K562 (cell line): ENCODE results near the gene NOD1. TPM values are rescaled to one million over a fixed set of nuclear protein-coding genes. Genes with fewer than 3 reads are reported as not detected.

Experiments
- ATAC-seq: fragments of 200-7000 bp; cut with Tn5 transposase; 3 replicates; pipeline ENCODE4 v1.9.1; 2020; ENCODE audit warnings: moderate library complexity
- BruUV-seq: library from RNA; stranded (reverse); fragments of 400-500 nt; replicated peaks from 2 replicates; lab custom pipeline; 2021; lab: Mats Ljungman, UMichigan
- CTCF ChIA-PET: fragments of 300-600 bp; formaldehyde crosslinking; extraction: SDS; loops from one replicate; lab custom pipeline; 2021; ENCODE audit warnings: low intra/inter-chr PET ratio; lab: Yijun Ruan, JAX
- POLR2A ChIA-PET: fragments of 300-600, 350-650 bp; sonication (Branson Sonifier 250); formaldehyde crosslinking; extraction: SDS; loops from one replicate; lab custom pipeline; 2021; ENCODE audit warnings: antibody characterized with exemption, inconsistent platforms; lab: Yijun Ruan, JAX
- DNase-seq, 4 experiments: peaks; one replicate each; pipeline versions ENCODE4 v3.0.0 to v3.0.0-alpha.2; 2011 to 2018; ENCODE audit warnings: low spot score in 3 of 4, mixed read lengths in 3 of 4; ENCODE audit errors: extremely low read depth in 1 of 4
- FAIRE-seq: peaks from 2 replicates; lab custom pipeline; 2011; peaks lifted over from hg19 to GRCh38; lab: Jason Lieb, UNC
- H2AFZ ChIP-seq: 2 replicates; pipeline ENCODE4 v1.6.0; 2011; ENCODE audit warnings: low read depth, low read length, control low read depth, inconsistent platforms
- H3K27ac ChIP-seq: fragments of 200-600 bp; 3 replicates; pipeline ENCODE4 v1.8.0; 2011; ENCODE audit warnings: low read depth, mild to moderate bottlenecking, control low read depth, inconsistent platforms, low read length, moderate library complexity, mixed read lengths; ENCODE audit errors: extremely low read depth
- H3K27me3 ChIP-seq, 2 experiments: fragments of 300-600 bp in 1 of 2; 2 replicates in 1 of 2; 3 replicates in 1 of 2; pipeline versions ENCODE4 v1.6.0 to v1.8.0; 2011; ENCODE audit warnings: inconsistent platforms in 2 of 2, low read length in 2 of 2, mild to moderate bottlenecking in 1 of 2, mixed read lengths in 1 of 2, moderate library complexity in 1 of 2; ENCODE audit not compliant: control insufficient read depth in 2 of 2, insufficient read depth in 2 of 2
- H3K36me3 ChIP-seq: fragments of 300-600 bp; 3 replicates; pipeline ENCODE4 v1.8.0; 2011; ENCODE audit warnings: mild to moderate bottlenecking, low read length, inconsistent platforms; ENCODE audit not compliant: control insufficient read depth, insufficient read depth
- H3K4me1 ChIP-seq, 2 experiments: fragments of 200-600 bp in 1 of 2; replicated peaks in 1 of 2; 2 replicates in 1 of 2; 3 replicates in 1 of 2; pipeline versions ENCODE4 v1.5.1 to v1.8.0; 2011; ENCODE audit warnings: inconsistent platforms in 2 of 2, low read length in 2 of 2, mild to moderate bottlenecking in 1 of 2, mixed read lengths in 1 of 2, moderate library complexity in 1 of 2; ENCODE audit not compliant: control insufficient read depth in 2 of 2, insufficient read depth in 2 of 2
- H3K4me2 ChIP-seq: 2 replicates; pipeline ENCODE4 v1.6.1; 2011; ENCODE audit warnings: low read length, control low read depth, inconsistent platforms, mixed read lengths; ENCODE audit not compliant: insufficient read depth
- H3K4me3 ChIP-seq: fragments of 200-600 bp; sonication (generic), shearing (Covaris generic); 2 replicates; pipeline ENCODE4 v1.5.1; 2016; ENCODE audit warnings: control low read depth, inconsistent platforms
- H3K79me2 ChIP-seq: fragments of 200-600 bp; 3 replicates; pipeline ENCODE4 v1.8.0; 2011; ENCODE audit warnings: low read length, inconsistent platforms; ENCODE audit not compliant: control insufficient read depth, insufficient read depth
- H3K9ac ChIP-seq, 2 experiments: 2 replicates each; pipeline versions ENCODE4 v1.6.0 to v1.6.1; 2011; ENCODE audit warnings: low read depth in 2 of 2, low read length in 2 of 2, control low read depth in 1 of 2, inconsistent platforms in 1 of 2, mild to moderate bottlenecking in 1 of 2, mixed read lengths in 1 of 2; ENCODE audit not compliant: insufficient read depth in 1 of 2
- H3K9me1 ChIP-seq: one replicate; pipeline ENCODE4 v1.6.0; 2011; ENCODE audit warnings: inconsistent platforms, mild to moderate bottlenecking, low read length, moderate library complexity; ENCODE audit not compliant: control insufficient read depth, insufficient read depth
- H3K9me3 ChIP-seq: replicated peaks from 2 replicates; pipeline ENCODE4 v1.5.1; 2011; ENCODE audit warnings: low read depth, low read length, inconsistent platforms; ENCODE audit not compliant: control insufficient read depth, insufficient read depth
- H4K20me1 ChIP-seq: replicated peaks from 2 replicates; pipeline ENCODE4 v1.6.1; 2011; ENCODE audit warnings: low read length, inconsistent platforms, mixed read lengths; ENCODE audit not compliant: control insufficient read depth, insufficient read depth
- ATF4 ChIP-seq: fragments of 450-650 bp; formaldehyde crosslinking; IDR thresholded peaks from 2 replicates; pipeline ENCODE4 v1.4.0; 2022; ENCODE audit warnings: mild to moderate bottlenecking, moderate library complexity
- PHF21A ChIP-seq: fragments of 450-650 bp; IDR thresholded peaks from 2 replicates; pipeline ENCODE4 v1.6.1; 2017; ENCODE audit warnings: low read depth, borderline replicate concordance
- RERE ChIP-seq: sonication (generic); formaldehyde crosslinking; IDR thresholded peaks from 2 replicates; pipeline ENCODE4 v1.8.0; 2023; ENCODE audit warnings: missing genetic modification reagents, mild to moderate bottlenecking, borderline replicate concordance
- RREB1 ChIP-seq: fragments of 250-450 bp; sonication (Bioruptor Pico); IDR thresholded peaks from 2 replicates; pipeline ENCODE4 v1.4.0; 2020
- XRCC3 ChIP-seq: fragments of 450-650 bp; IDR thresholded peaks from 2 replicates; pipeline ENCODE4 v1.6.1; 2017; ENCODE audit warnings: mild to moderate bottlenecking, moderate library complexity
- ZBTB5 ChIP-seq: fragments of 450-650 bp; IDR thresholded peaks from 2 replicates; pipeline ENCODE4 v1.6.1; 2017; ENCODE audit warnings: antibody characterized with exemption
- ZNF707 ChIP-seq: fragments of 250-450 bp; sonication (Bioruptor Pico); conservative IDR thresholded peaks from 2 replicates; pipeline ENCODE4 v1.8.0; 2022; ENCODE audit warnings: inconsistent platforms, mild to moderate bottlenecking, moderate library complexity
- WGBS: fragments of 100-300 bp; shearing (Covaris generic); methylation state at CpG from one replicate; pipeline ENCODE4 v1.1.6; 2016; ENCODE audit warnings: low coverage, mixed read lengths; ENCODE audit not compliant: insufficient coverage; ENCODE audit errors: missing lambda C conversion rate; 5-methylcytosine and 5-hydroxymethylcytosine counted together
- in situ Hi-C: fragments of 300-500 bp; cut with MboI; formaldehyde crosslinking; loops from 4 replicates; pipeline ENCODE4 v1.15.0; 2018; ENCODE audit warnings: inconsistent platforms, mixed read lengths
- intact Hi-C: fragments of 100-400 bp; cut with micrococcal nuclease; formaldehyde crosslinking; loops from 2 replicates; pipeline ENCODE4 v1.14.2; 2022
- polyA plus RNA-seq, 8 experiments: library from polyadenylated mRNA; depleted of rRNA in 4 of 8; stranded (reverse) in 5 of 8; unstranded in 3 of 8; fragments of >200 nt; fragmentation: Nextera tagmentation in 2 of 8; fragmentation: Illumina TruSeq in 1 of 8; extraction: Ambion mirVana in 2 of 8; extraction: Trizol in 1 of 8; gene quantifications; 2 replicates each; pipeline versions ENCODE4 v1.2.1 to v1.2.3, GENCODE V29; 2011 to 2014; ENCODE audit warnings: inconsistent platforms in 1 of 8, missing spikeins in 1 of 8
- total RNA-seq, 7 experiments: library from RNA; depleted of rRNA in 6 of 7; stranded (reverse); fragments of >200 nt in 6 of 7; fragmentation: Illumina TruSeq in 2 of 7; extraction: Trizol in 2 of 7; gene quantifications; 2 replicates each; pipeline versions ENCODE4 v1.2.1 to v1.2.3, GENCODE V29; 2011 to 2021; ENCODE audit warnings: low replicate concordance in 1 of 7

The NOD1 gene
- total and polyA plus RNA-seq, 9 of the 15 experiments (the other 6 are each of a cell fraction or from before 2014, with no cell fraction given) = 0.34 to 7.1 (median 4.7) TPM

- intact Hi-C loops = loop anchor here (5.0 kb wide), 1 partner anchor 40 kb away; no protein-coding TSS in a partner anchor
- ATAC-seq = no peak
- no peak for FAIRE-seq
- H3K9me3 ChIP-seq = no peaks in the 10 kb centered on the region
- H3K9ac ChIP-seq = no peak overlapping the region
- 32% methylated on average over 4 of the region's 4 CpGs for WGBS
- H3K79me2 ChIP-seq = no peaks in the 10 kb centered on the region
- H3K36me3 ChIP-seq = no peaks in the 10 kb centered on the region
- no peak overlapping the region for H3K4me2 ChIP-seq
- in situ Hi-C loops = no loop called here
- H3K9me1 ChIP-seq = no peaks in the 10 kb centered on the region
- DNase-seq = no peak
- H2AFZ ChIP-seq = no peak overlapping the region
- H3K27me3 ChIP-seq = no peaks in the 10 kb centered on the region
- ChIA-PET CTCF (no interaction called here), POLR2A (no interaction called here)
- no TSS peak for BruUV-seq
- no peak overlapping the region for H3K4me3 ChIP-seq
- H4K20me1 ChIP-seq = peaks cover 4% of the 10 kb centered on the region; the same call in 1 of the 2 replicates
- H3K27ac ChIP-seq = no peak overlapping the region
- peaks cover 14 to 24% of the 10 kb centered on the region in 2 experiments; a peak in 4 of 5 replicates for H3K4me1 ChIP-seq
- TF ChIP-seq ATF4 (no peak), XRCC3 (no peak), PHF21A (no peak), ZNF707 (CRISPR knock-in tag) (no peak), ZBTB5 (no peak), RERE (CRISPR knock-in tag) (no peak), RREB1 (CRISPR knock-in tag) (no peak)
Observed at GRCh38 chr7:30467271-30467670, 11.3 kb downstream of the NOD1 start.
